G401.6 (cell line): Measurements from ENCODE around the gene PRDX5.
"Not testable (repeated sequence)": the region's sequence is repeated elsewhere in the genome, so short reads cannot be mapped to it uniquely, and the experiment has no call there.

Experiments
- FAIRE-seq: peaks from 2 replicates; lab custom pipeline; 2012; peaks lifted over from hg19 to GRCh38; lab: Jason Lieb, UNC

PRDX5 gene

DNA sequence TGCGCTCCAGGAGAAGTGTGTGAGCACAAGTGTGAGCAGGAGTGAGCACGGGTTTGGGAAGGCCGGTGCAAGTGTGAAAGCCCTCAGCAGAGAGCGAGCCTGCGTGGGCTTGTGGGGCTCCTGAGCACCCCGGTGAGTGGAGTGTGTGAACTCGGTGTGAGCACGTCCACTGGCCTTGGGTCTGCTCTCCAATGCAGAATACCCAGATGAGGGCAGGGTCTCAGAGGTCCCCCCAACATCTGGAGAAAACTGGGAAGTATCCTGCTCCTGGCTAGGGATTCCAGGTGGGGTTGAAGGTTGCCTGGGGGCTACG, 11.4 kb upstream of the PRDX5 start:
- FAIRE-seq, result no peak

DNA sequence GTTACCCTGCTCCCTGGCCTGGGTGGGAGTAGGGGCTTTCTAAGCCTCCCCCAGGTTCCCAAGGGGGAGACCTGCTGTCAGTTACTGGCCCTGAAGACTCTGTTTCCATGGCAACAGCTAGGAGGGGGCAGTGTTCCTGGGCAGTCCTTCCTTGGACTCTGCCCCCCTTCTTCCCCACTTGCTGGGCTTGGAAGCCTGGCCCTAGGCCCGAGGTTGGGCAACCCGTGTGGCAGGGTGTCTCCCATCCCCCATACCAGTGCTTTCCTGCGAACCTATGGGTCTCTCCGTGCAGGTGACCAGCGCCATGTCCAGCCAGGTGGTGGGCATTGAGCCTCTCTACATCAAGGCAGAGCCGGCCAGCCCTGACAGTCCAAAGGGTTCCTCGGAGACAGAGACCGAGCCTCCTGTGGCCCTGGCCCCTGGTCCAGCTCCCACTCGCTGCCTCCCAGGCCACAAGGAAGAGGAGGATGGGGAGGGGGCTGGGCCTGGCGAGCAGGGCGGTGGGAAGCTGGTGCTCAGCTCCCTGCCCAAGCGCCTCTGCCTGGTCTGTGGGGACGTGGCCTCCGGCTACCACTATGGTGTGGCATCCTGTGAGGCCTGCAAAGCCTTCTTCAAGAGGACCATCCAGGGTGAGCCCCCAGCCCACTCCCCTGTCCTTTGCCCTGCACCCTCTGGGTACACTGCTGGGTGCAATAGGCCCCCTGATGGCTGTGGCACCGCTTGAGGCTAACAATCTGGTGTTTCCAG, 10.9 kb upstream of the PRDX5 start:
- FAIRE-seq, result no peak

DNA sequence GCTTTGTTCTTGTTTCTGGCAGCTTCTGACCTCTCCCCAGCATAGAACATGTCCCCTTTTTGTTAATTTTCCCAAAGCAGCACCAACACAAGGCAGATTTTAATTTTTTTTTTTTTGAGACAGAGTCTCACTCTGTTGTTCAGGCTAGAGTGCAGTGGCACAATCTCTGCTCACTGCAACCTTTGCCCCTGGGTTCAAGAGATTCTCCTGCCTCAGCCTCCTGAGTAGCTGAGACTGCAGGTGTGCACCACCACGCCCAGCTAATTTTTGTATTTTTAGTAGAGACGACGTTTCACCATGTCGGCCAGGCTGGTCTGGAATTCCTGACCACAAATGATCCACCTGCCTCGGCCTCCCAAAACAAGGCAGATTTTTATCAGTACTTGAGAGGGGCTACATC, 10.1 kb upstream of the PRDX5 start:
- not testable (repeated sequence) for FAIRE-seq

DNA sequence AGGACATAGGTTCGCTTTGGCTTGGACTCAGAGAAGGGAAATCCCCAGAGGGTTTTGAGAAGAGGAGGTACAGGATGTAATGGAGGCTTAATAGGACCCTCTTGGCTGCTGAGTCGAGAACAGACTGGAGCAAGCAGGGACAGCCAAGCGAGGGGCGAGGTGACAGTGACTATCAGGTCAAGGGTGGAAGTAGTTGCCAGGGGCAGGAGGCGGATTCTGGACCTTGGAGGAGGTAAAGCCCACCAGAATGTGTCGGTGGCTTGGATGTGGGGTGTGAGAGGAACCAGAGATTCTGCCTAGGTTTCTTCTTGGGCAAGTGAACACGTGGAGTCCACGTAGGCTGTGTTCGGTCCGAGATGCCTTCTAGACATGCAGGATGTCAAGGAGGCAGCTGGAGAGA, 5.0 kb upstream of the PRDX5 start:
- FAIRE-seq, result no peak

DNA sequence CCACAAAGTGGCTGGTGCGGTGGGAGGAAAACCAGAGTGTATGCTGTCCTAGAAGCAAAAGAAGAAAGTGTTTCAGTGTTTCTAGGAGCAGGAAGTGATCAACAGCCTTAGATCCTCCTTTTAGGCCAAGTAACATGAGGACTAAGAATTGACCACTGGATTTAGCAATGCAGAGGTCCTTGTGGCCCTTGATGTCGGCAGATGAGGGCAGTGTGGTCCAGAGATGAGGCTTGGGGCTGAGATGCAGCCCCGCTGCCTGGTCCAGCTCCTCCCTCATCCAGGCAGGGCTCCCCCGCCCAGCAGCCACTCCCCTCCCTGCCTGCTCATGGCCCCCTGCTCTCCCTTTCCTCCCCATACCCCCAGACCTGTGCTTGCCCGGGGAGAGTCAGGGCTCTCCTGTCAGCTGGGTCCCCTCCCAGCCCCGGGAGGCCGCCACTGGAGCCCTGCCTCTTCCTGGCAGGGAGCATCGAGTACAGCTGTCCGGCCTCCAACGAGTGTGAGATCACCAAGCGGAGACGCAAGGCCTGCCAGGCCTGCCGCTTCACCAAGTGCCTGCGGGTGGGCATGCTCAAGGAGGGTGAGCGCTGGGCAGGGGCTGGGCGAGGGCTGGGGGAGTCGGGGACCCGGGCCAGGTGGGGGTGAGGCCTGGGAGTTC, 4.3 kb upstream of the PRDX5 start:
- FAIRE-seq, result no peak

DNA sequence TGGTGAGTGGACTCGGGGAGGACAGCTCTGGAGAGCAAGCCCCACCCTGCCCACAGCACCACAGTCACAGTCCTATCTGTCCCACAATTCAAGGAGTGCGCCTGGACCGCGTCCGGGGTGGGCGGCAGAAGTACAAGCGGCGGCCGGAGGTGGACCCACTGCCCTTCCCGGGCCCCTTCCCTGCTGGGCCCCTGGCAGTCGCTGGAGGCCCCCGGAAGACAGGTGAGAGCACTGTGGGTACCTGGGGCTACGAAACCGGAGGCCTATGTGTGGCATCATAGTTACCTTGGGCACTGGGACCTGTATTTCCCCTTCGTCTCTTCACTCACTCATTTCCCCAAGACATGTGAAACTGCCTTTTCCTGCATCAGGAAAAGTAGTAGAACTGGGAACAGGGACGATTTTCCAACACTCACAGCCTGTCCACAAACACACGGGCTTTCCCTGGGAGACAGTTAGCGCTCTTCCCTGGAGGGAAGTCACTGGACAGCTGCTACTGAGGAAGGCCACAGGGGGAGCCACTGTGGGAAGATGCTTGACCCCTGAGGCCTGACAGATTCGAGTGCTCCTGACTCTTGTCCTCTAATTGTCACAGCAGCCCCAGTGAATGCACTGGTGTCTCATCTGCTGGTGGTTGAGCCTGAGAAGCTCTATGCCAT, 3.6 kb upstream of the PRDX5 start:
- no peak for FAIRE-seq

DNA sequence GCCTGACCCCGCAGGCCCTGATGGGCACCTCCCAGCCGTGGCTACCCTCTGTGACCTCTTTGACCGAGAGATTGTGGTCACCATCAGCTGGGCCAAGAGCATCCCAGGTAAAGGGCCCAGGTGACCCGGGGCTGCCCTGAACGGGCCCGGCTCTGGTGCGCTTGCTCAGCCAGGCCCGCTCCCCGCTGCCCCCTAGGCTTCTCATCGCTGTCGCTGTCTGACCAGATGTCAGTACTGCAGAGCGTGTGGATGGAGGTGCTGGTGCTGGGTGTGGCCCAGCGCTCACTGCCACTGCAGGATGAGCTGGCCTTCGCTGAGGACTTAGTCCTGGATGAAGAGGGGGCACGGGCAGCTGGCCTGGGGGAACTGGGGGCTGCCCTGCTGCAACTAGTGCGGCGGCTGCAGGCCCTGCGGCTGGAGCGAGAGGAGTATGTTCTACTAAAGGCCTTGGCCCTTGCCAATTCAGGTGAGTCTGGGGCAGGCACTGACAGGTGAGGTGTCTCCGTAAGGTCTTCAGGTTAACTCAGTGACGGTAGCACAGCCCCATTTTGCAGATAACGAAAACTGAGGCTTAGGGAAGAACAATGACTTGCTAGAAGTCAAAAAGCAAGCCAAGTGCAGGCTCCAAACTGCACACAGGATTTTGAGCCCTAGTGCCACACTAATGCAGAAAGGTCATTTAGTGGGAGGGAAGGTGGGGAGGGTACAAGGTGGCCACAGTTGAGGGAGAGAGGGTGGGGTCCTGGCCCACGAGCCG, 2.9 kb upstream of the PRDX5 start:
- no peak for FAIRE-seq

DNA sequence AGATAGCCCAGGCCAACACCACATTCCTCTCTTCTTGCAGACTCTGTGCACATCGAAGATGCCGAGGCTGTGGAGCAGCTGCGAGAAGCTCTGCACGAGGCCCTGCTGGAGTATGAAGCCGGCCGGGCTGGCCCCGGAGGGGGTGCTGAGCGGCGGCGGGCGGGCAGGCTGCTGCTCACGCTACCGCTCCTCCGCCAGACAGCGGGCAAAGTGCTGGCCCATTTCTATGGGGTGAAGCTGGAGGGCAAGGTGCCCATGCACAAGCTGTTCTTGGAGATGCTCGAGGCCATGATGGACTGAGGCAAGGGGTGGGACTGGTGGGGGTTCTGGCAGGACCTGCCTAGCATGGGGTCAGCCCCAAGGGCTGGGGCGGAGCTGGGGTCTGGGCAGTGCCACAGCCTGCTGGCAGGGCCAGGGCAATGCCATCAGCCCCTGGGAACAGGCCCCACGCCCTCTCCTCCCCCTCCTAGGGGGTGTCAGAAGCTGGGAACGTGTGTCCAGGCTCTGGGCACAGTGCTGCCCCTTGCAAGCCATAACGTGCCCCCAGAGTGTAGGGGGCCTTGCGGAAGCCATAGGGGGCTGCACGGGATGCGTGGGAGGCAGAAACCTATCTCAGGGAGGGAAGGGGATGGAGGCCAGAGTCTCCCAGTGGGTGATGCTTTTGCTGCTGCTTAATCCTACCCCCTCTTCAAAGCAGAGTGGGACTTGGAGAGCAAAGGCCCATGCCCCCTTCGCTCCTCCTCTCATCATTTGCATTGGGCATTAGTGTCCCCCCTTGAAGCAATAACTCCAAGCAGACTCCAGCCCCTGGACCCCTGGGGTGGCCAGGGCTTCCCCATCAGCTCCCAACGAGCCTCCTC, 2.0 kb upstream of the PRDX5 start:
- FAIRE-seq, result not testable (repeated sequence)

DNA sequence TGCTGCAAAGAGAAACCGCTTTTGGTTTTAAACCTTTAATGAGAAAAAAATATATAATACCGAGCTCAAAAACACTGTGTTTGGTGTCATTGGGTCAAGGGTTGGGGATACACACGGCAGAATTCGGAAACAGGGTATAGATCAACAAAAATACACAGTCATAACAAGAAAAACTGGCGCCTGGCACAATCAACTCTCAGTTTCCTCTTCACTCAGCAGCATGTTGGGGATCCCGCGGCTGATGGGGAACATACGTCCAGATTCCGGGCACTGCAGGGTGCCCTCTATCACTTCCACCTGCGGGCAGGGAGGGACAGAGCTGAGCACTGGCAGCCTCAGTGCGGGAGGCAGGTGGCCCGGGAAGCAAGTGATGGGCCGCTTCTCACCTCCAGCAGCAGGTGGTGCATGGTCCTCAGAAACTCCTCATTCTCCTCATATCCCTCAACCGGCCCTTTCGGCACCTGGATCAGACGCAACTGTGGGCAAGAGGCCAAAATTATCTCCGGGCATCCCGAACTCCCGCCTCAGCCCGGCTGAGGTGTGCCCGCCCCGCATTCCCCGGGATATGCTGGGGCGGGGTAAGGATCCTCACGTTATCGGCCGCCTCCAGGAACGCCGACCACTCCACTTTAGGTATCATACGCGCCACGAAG, 1.1 kb upstream of the PRDX5 start:
- FAIRE-seq, result peak; percentile 39

DNA sequence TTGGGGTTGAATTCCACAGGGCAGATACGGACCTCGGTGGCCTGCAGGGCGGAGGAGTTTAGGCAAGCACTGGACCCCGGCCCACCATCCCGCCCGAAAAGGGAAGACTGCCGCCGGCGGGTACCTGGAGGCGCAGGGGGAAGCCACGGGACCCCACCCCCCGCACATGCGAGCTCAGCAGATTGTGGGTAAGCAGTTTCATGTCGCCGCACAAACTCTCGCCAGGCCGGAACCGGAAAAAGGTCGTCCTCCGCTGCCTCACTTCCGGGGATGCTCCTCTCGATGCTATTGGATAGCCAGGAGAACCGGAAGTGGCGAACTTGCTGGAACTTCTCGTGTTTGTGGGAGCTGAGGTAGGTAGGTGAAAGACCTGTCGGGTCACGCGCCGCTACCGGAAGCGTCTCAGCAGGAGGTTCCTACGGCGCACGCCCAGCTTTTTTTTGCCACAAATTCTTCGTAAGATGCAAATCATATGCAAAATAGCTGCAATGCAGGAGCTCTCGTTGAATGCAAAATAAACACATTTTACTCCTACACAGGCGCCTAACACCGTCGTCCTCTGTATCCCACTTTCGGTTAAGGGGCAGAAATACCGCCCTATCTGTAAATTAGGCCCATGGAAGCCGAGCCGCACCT, 478 bp upstream of the PRDX5 start, which contains the start of gene TRMT112:
TSS of gene TRMT112 (minus strand) at position 235 of the 636 bp plus-strand sequence. CDS start at position 202, 33 bp downstream.
- peak; percentile 99 for FAIRE-seq

DNA sequence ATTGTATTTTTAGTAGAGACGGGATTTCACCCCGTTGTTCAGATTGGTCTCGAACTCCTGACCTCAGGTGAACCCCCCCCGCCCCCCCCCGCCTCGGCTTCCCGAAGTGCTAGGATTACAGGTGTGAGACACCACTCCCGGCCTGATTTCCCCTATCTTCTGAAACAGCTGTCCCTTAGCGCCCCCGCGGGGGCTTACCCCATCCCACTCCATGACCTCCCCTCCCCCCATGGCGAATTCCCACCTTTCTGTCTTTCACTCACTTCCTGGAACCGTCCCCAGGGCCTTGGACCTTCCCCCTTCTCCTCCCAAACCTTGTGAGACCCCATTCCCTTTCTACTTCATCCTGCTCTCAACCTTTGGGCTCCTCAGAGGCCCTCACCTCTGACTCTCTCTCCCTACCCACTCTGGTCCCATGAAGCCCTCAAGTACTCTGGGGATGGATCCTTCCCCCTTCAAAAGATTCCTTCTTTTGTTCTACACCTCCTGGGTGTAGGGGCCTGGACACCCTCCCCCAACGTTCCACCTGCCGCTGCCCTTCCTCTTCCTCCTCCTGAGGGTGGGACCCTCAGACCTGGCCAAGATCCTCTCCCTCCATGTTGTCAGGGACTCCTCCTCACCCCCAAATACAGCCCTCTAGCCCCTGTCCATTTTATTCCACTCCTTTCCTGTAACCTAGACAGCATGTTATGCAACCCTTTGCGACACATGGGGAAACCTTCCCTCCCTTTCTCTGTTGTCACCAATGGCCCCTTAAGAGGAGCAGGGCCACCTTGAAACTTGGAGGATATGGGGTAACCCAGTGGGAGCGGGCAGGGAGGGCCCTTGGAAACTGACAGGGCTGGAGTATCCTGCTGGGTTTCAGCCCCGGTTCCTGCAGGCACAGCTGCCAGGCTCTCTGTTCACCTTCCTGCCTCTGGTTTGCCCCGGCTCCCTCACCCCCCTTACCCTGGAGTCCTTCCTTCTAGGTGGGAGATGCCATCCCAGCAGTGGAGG, 1.1 kb downstream of the PRDX5 start:
- FAIRE-seq, result no peak

DNA sequence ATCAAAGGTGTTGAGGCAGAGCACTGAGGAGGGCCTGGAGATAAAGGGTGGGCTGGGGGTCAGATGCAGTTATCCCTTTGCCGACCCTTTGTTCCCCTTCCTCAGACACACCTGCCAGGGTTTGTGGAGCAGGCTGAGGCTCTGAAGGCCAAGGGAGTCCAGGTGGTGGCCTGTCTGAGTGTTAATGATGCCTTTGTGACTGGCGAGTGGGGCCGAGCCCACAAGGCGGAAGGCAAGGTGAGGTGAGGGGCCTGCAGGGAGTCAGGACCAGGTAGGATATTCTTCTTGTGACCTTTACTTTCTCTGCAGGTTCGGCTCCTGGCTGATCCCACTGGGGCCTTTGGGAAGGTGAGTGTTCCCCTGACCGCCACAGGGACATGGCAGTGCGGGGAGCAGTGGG, 2.6 kb downstream of the PRDX5 start:
- FAIRE-seq, result no peak

DNA sequence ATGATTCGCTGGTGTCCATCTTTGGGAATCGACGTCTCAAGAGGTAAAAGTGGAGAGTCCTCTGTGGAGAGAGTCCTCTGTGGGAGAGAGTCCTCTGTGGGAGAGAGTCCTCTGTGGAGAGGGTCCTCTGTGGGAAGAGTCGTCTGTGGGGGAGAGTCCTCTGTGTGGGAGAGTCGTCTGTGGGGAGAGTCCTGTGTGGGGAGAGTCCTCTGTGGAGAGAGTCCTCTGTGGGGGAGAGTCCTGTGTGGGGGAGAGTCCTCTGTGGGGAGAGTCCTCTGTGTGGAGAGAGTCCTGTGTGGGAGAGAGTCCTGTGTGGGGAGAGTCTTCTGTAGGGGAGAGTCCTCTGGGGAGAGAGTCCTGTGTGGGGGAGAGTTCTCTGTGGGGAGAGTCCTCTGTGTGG, 3.1 kb downstream of the PRDX5 start:
- no peak for FAIRE-seq

DNA sequence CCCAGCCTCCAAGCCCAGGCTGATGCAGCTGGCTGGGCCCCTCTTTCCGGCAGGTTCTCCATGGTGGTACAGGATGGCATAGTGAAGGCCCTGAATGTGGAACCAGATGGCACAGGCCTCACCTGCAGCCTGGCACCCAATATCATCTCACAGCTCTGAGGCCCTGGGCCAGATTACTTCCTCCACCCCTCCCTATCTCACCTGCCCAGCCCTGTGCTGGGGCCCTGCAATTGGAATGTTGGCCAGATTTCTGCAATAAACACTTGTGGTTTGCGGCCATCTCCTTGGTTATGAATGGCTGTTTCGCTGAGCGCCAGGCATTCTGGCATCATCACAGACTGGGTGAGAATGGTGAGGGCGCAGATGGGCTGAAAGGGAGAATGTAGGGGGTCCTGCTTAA, 3.6 kb downstream of the PRDX5 start:
- FAIRE-seq, result no peak

DNA sequence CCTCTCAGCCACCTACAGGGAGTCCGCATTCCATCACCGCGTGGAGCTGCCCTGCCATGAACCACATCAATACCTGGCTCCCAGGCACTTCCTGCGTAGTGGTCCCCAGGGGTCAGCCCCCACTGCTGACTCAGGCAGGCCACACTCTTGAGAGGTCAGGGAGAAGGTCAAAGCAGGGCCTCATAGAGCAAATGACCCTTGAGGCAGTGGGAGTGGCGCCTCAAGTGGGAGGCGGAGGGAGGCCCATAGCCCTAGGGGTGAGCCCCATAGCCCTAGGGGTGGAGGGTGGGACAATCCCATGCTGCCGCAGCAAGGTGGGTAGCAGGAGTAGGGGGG, 5.0 kb downstream of the PRDX5 start:
- no peak for FAIRE-seq

DNA sequence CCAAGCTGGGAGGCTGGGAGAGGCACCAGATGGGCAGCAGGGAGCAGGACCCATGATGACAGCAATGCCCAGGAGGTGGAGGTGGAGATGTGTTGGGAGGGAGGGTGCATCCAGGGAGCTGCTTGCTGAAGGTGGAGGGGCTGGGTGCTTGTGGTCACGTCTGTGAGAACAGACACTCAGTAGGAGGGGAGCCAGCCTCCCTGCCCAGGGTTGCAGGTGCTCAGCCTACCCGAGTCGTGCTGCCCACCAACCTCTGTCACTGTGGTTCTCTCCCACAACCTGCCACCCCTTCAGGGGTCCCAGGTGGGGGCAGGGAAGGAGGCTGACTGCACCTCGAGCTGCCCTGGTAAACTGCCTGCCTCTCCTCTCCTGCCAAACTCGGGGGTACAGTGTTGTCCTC, 5.5 kb downstream of the PRDX5 start:
- no peak for FAIRE-seq

DNA sequence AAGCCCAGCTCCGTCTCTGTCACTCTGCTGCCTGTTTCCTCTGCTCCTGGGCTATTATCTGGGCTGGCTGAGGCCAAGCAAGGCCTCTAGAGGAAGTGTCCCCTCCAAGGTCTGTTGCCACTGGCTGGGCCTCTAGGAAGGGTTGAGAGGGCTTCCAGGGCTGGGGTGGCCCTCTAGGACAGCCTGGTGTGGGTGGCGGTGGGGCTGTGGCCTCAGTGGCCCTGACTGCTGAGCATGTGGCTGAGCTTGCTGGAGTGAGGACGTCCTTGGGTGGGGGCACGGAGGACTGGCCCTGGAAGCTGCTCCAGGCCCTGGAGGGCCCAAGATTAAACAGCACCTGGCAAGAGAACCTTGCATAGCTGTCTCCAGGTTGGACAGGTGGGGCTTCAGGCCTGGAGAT, 6.1 kb downstream of the PRDX5 start:
- FAIRE-seq, result not testable (repeated sequence)

DNA sequence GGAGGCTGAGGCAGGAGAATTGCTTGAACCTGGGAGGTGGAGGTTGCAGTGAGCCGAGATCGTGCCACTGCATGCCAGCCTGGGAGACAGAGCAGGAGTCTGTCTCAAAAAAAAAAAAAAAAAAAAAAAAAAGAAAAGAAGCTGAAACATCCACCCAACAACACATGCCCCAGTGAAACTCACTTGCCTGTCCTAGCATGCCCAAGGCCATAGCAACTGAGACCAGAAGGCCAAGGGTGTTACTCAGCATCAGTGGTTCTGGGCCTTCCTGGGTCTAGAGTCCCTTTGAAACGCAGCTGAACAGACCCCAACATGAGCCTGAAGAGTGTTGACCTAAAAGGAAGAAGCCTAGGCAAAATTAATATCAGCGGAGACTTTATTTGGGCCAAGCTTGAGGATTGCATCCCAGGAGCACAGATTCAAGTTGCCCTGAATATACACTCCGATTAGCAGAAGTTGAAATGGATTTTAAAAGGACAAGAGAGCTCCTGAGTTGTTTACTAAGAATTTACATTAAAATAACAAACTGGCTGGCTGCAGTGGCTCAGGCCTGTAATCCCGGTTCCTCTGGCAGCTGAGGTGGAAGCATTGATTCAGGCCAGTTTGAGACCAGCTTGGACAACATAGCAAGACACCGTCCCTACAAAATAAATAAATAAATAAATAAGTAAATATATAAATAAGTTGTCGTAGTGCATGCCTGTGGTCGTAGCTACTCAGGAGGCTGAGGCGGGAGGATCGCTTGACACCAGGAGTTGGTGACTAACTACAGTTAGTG, 7.0 kb downstream of the PRDX5 start:
- FAIRE-seq, result no peak

DNA sequence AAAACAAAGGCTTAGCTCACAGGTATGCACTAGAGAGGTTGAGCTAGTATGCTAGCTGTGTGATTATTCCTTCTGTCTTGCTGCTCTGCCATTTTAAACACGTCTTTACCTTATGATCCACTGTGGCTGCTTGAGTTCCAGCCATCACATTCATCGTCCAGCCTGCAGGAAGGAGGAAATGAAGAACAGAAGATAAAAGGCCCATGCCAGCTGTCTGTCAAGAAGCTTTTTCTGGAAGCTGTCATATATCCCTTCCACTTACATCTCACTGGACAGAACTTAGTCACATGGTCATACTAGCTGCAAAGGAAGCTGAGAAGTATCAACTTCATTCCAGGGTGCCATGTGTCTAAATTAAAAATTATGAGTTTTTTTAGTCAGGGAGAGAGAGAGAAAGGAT, 9.5 kb downstream of the PRDX5 start:
- no peak for FAIRE-seq
